NT2/D1 (cell line): ENCODE data around the gene SLC6A13.

Source experiments
- SUZ12 ChIP-seq: IDR thresholded peaks from 2 replicates; pipeline ENCODE4 v1.6.1; 2011; ENCODE audit not compliant: insufficient read length, insufficient read depth; ENCODE audit errors: extremely low read depth
- YY1 ChIP-seq: IDR thresholded peaks from 2 replicates; pipeline ENCODE4 v1.6.1; 2011; ENCODE audit not compliant: insufficient read length, insufficient read depth

DNA sequence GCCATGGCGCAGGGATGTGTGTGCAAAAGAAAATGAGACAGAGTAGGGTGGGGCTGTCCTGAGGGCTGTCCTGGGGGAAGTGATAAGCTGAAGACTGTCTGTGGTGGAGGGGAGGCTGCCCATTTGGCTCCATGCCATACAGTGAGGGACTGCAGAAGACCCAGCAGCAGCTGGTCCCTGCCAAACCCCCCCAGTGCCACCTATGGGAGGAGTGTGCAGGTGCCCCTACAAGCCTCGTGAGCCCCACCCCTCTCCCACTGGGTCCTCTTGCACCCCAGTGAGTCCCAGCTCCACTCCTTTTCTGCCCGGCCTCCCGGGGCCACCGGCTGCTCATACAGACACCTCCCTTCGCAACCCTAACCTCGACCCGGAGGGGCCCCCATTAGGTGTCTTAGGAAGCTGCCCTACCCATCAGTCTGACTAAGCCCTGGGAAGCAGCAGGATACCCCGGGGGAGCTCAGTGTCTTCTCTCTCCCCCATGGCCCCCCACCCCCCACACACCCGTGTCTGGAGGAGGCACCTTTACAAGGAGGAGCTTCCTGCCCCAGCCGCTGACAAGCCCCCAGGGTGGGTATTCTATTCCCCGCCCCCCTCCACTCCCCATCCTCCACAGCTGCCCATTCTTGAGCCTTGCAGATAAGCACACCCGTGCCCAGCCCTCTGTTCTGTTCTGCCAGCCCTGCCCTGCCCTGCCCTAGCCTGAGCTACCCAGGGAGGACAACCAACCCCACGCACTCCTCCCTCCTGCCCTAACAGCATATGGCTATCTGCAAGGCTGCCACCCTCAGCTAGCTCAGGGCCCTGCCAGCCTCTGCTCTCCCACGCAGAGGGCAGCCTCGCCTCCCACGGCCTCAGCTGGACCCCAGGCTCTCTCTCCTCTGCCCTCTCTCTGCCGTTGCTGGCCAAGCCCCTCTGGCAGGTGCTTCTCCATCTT lies 90.6 kb downstream of the SLC6A13 start:
- TF ChIP-seq YY1 (no peak), SUZ12 (no peak)
